A673 (cell line): ENCODE measurements around the gene CHPT1. TPM values are rescaled to one million over a fixed set of nuclear protein-coding genes. Genes with fewer than 3 reads are reported as not detected.

Experiments
- BruUV-seq: library from RNA; stranded (reverse); fragments of 400-500 nt; replicated peaks from 2 replicates; lab custom pipeline; 2021; lab: Mats Ljungman, UMichigan
- CTCF ChIA-PET: fragments of 300-600 bp; sonication (Branson Sonifier 250); formaldehyde crosslinking; loops from one replicate; lab custom pipeline; 2022; ENCODE audit warnings: antibody characterized with exemption; lab: Charles Lee
- POLR2A ChIA-PET: fragments of 300-600 bp; sonication (Branson Sonifier 250); formaldehyde crosslinking; loops from one replicate; lab custom pipeline; 2022; ENCODE audit warnings: antibody characterized with exemption; ENCODE audit not compliant: low non-redundant PET; lab: Charles Lee
- DNase-seq: peaks from one replicate; pipeline ENCODE4 v3.0.0-alpha.2; 2015; ENCODE audit warnings: low spot score
- H3K27ac ChIP-seq: fragments of 200-600 bp; sonication (generic); 2 replicates; pipeline ENCODE4 v1.5.1; 2016; ENCODE audit warnings: mixed run types, low read depth, mild to moderate bottlenecking, mixed read lengths, antibody characterized with exemption, low read length; ENCODE audit not compliant: poor library complexity, severe bottlenecking
- H3K27me3 ChIP-seq: fragments of 200-600 bp; sonication (generic); replicated peaks from 2 replicates; pipeline ENCODE4 v1.6.1; 2017; ENCODE audit warnings: mixed run types, low read depth, mild to moderate bottlenecking, mixed read lengths, antibody characterized with exemption, low read length; ENCODE audit not compliant: insufficient read depth, poor library complexity
- H3K36me3 ChIP-seq: fragments of 200-600 bp; sonication (generic); 2 replicates; pipeline ENCODE4 v1.6.1; 2016; ENCODE audit warnings: mixed run types, mild to moderate bottlenecking, mixed read lengths, antibody characterized with exemption, low read length; ENCODE audit not compliant: insufficient read depth, poor library complexity, severe bottlenecking
- H3K4me1 ChIP-seq: fragments of 200-600 bp; sonication (generic); 2 replicates; pipeline ENCODE4 v1.6.1; 2017; ENCODE audit warnings: mixed run types, mild to moderate bottlenecking, mixed read lengths, antibody characterized with exemption, low read length; ENCODE audit not compliant: insufficient read depth, poor library complexity, severe bottlenecking
- H3K4me3 ChIP-seq: fragments of 200-600 bp; sonication (generic); 2 replicates; pipeline ENCODE4 v1.5.1; 2016; ENCODE audit warnings: low read depth, mixed run types, mild to moderate bottlenecking, mixed read lengths, low read length; ENCODE audit not compliant: poor library complexity, severe bottlenecking
- H3K9me3 ChIP-seq: fragments of 200-600 bp; sonication (generic); 2 replicates; pipeline ENCODE4 v1.6.1; 2016; ENCODE audit warnings: mixed run types, low read depth, mild to moderate bottlenecking, mixed read lengths, antibody characterized with exemption, low read length; ENCODE audit not compliant: poor library complexity, severe bottlenecking
- EZH2 ChIP-seq: fragments of 200-600 bp; sonication (generic); IDR thresholded peaks from 2 replicates; pipeline ENCODE4 v1.6.1; 2017; ENCODE audit warnings: borderline replicate concordance, low read depth, mild to moderate bottlenecking, mixed read lengths, antibody characterized with exemption, low read length; ENCODE audit not compliant: poor library complexity, severe bottlenecking
- intact Hi-C: fragments of 100-400 bp; cut with micrococcal nuclease; formaldehyde crosslinking; loops from one replicate; pipeline ENCODE4 v1.10.0; 2022; ENCODE audit not compliant: unreplicated experiment
- total RNA-seq: library from RNA; stranded (reverse); gene quantifications from 2 replicates; pipeline ENCODE4 v1.2.3, GENCODE V29; 2021
- TF ChIP-seq, protein P1 (sequence below): fragments of 300-800, 200-600 bp; sonication (generic); conservative IDR thresholded peaks from 2 replicates; pipeline ENCODE4 v1.5.1; 2017; ENCODE audit warnings: low read depth, mild to moderate bottlenecking, antibody characterized with exemption, low read length, moderate library complexity, mixed read lengths

The CHPT1 gene
- total RNA-seq, 1 experiment from 2014 or later: 31.6 TPM

DNA sequence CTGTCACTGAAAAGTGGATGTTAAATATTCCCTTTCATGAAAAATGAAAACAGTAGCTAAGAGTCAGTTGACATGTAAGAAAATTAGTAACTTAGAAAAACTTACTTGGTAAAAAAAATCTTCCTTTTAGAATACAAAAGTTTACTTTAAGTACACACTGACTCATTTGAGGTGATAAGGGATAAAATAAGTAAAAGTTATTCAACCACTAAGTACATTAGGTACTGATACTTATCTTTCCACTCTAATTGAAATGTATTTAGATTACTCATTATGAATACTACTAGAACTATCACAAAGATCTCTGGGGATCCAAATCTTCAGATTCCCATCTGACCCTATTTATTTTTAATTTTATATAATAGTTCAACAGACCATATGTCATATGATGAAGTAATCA, 29.7 kb downstream of the CHPT1 start:
- Histone ChIP-seq H3K4me3 (no peak overlapping the region), H3K27me3 (no peaks in the 10 kb centered on the region), H3K9me3 (no peaks in the 10 kb centered on the region), H3K27ac (no peak overlapping the region), H3K36me3 (no peaks in the 10 kb centered on the region), H3K4me1 (no peaks in the 10 kb centered on the region)
- intact Hi-C loops: no loop called here
- TF ChIP-seq, protein P1, sequence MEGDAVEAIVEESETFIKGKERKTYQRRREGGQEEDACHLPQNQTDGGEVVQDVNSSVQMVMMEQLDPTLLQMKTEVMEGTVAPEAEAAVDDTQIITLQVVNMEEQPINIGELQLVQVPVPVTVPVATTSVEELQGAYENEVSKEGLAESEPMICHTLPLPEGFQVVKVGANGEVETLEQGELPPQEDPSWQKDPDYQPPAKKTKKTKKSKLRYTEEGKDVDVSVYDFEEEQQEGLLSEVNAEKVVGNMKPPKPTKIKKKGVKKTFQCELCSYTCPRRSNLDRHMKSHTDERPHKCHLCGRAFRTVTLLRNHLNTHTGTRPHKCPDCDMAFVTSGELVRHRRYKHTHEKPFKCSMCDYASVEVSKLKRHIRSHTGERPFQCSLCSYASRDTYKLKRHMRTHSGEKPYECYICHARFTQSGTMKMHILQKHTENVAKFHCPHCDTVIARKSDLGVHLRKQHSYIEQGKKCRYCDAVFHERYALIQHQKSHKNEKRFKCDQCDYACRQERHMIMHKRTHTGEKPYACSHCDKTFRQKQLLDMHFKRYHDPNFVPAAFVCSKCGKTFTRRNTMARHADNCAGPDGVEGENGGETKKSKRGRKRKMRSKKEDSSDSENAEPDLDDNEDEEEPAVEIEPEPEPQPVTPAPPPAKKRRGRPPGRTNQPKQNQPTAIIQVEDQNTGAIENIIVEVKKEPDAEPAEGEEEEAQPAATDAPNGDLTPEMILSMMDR: no peak
- no peak for TF ChIP-seq EZH2
- no peak for DNase-seq
- POLR2A ChIA-PET: no interaction called here
- CTCF ChIA-PET: no interaction called here
- no TSS peak for BruUV-seq

DNA sequence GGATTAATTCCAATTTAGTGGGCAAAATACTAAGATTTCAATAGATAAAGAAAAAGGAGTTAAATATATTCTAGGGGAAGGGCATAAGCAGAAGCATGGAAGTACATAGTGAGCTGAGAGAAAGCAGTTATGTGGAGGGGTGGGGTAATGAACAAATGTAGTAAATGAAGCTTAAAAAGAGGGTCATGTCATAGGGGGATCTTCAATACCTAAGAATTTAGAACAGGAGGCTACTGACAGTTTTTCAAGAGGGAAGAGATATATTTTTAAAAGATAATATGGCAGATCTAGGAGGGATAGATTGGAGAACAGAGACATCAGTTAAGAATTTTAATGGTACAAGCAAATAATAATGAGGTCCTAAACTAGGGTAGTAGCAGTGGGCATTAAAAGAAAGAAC, 32.4 kb downstream of the CHPT1 start:
- POLR2A ChIA-PET: no interaction called here
- H3K4me1 ChIP-seq: no peaks in the 10 kb centered on the region
- H3K9me3 ChIP-seq: no peaks in the 10 kb centered on the region
- DNase-seq: no peak
- H3K27ac ChIP-seq: no peak overlapping the region
- BruUV-seq: no TSS peak
- intact Hi-C loops: no loop called here
- CTCF ChIA-PET: no interaction called here
- TF ChIP-seq, protein P1: no peak
- no peak for TF ChIP-seq EZH2
- no peak overlapping the region for H3K4me3 ChIP-seq
- no peaks in the 10 kb centered on the region for H3K27me3 ChIP-seq
- H3K36me3 ChIP-seq: no peaks in the 10 kb centered on the region

DNA sequence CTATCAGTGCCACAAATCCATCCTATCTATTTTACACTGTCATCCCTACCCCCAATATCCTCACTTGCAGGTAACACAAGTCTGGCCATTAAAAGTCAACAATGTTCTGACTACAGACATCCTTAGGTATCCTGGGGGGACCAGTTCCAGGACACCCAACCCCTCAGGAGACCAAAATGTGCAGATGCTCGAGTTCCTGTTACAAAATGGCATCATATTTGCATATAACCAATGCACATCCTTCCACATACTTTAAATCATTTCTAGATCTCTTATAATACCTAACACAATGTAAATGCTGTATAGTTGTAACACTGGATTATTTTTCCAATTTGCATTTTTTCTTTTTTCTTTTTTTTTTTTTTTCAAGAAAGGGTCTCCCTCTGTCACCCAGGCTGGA, 34.9 kb downstream of the CHPT1 start:
- ChIA-PET POLR2A (no interaction called here), CTCF (no interaction called here)
- BruUV-seq: no TSS peak

More for the DNA sequence above, 34.9 kb downstream of the CHPT1 start:
- no peak overlapping the region for H3K4me3 ChIP-seq
- no peaks in the 10 kb centered on the region for H3K9me3 ChIP-seq
- intact Hi-C loops: no loop called here
- H3K36me3 ChIP-seq: no peaks in the 10 kb centered on the region
- no peaks in the 10 kb centered on the region for H3K27me3 ChIP-seq
- no peak for DNase-seq
- no peaks in the 10 kb centered on the region for H3K4me1 ChIP-seq
- TF ChIP-seq, protein P1: no peak
- no peak for TF ChIP-seq EZH2
- H3K27ac ChIP-seq: no peak overlapping the region
